Measurements from ENCODE around the gene ACSM5. TPM values are rescaled to one million over a fixed set of nuclear protein-coding genes. Genes with fewer than 3 reads are reported as not detected.

The ACSM5 gene
- polyA plus RNA-seq, 1 experiment: not detected

GRCh38 chr16:20401475-20402016, 7.8 kb upstream of the ACSM5 start:
- ChIA-PET CTCF (no interaction called here), POLR2A (no interaction called here)
- DNase-seq (ENCODE audit: low read depth, low spot score): no peak
- Histone ChIP-seq H3K4me3 (ENCODE audit: low read depth, low read length) (no peak overlapping the region), H3K27me3 (ENCODE audit: control insufficient read depth, insufficient read depth, low read length) (no peaks in the 10 kb centered on the region), H3K9me3 (ENCODE audit: control insufficient read depth, insufficient read depth, low read length) (peaks cover 26% of the 10 kb centered on the region), H3K27ac (ENCODE audit: low read depth, low read length) (no peak overlapping the region)
- TF ChIP-seq CTCF (IDR thresholded peaks at IDR 0.05; ENCODE audit: low read depth, low read length): no peak

GRCh38 chr16:20402651-20403050, 6.7 kb upstream of the ACSM5 start:
- H3K27me3 ChIP-seq (ENCODE audit: control insufficient read depth, insufficient read depth, low read length): no peaks in the 10 kb centered on the region
- POLR2A ChIA-PET: no interaction called here
- H3K27ac ChIP-seq (ENCODE audit: low read depth, low read length): no peak overlapping the region
- no peak for DNase-seq (ENCODE audit: low read depth, low spot score)
- no peak overlapping the region for H3K4me3 ChIP-seq (ENCODE audit: low read depth, low read length)
- TF ChIP-seq CTCF (IDR thresholded peaks at IDR 0.05; ENCODE audit: low read depth, low read length): no peak
- CTCF ChIA-PET: no interaction called here
- H3K9me3 ChIP-seq (ENCODE audit: control insufficient read depth, insufficient read depth, low read length): peaks cover 23% of the 10 kb centered on the region

GRCh38 chr16:20404637-20405036, 4.7 kb upstream of the ACSM5 start, which contains the start of gene PDILT:
TSS of gene PDILT (minus strand) at chr16:20404737. CDS start at chr16:20399300, 5,437 bp downstream.
- ChIA-PET POLR2A (no interaction called here), CTCF (interaction anchor here (0.5 kb wide), 1 partner anchor 19 kb away, joined by 5 read pairs; no protein-coding TSS in a partner anchor)
- Histone ChIP-seq H3K27me3 (ENCODE audit: control insufficient read depth, insufficient read depth, low read length) (no peaks in the 10 kb centered on the region), H3K4me3 (ENCODE audit: low read depth, low read length) (no peak within 1 kb of the TSS), H3K9me3 (ENCODE audit: control insufficient read depth, insufficient read depth, low read length) (peaks cover 28% of the 10 kb centered on the region), H3K27ac (ENCODE audit: low read depth, low read length) (no peak within 1 kb of the TSS)
- no peak for DNase-seq (ENCODE audit: low read depth, low spot score)
- no peak for TF ChIP-seq CTCF (IDR thresholded peaks at IDR 0.05; ENCODE audit: low read depth, low read length)

- no peak for DNase-seq (ENCODE audit: low read depth, low spot score)
- H3K4me3 ChIP-seq (ENCODE audit: low read depth, low read length): no peak overlapping the region
- no peak overlapping the region for H3K27ac ChIP-seq (ENCODE audit: low read depth, low read length)
- peaks cover 13% of the 10 kb centered on the region for H3K9me3 ChIP-seq (ENCODE audit: control insufficient read depth, insufficient read depth, low read length)
- CTCF ChIA-PET: no interaction called here
- POLR2A ChIA-PET: no interaction called here
- TF ChIP-seq CTCF (IDR thresholded peaks at IDR 0.05; ENCODE audit: low read depth, low read length): no peak
- no peaks in the 10 kb centered on the region for H3K27me3 ChIP-seq (ENCODE audit: control insufficient read depth, insufficient read depth, low read length)
Observed at GRCh38 chr16:20410121-20410723, 888 bp downstream of the ACSM5 start.

GRCh38 chr16:20411055-20411454, 1.7 kb downstream of the ACSM5 start:
- ChIA-PET POLR2A (no interaction called here), CTCF (no interaction called here)
- Histone ChIP-seq H3K4me3 (ENCODE audit: low read depth, low read length) (no peak overlapping the region), H3K27me3 (ENCODE audit: control insufficient read depth, insufficient read depth, low read length) (no peaks in the 10 kb centered on the region), H3K27ac (ENCODE audit: low read depth, low read length) (no peak overlapping the region), H3K9me3 (ENCODE audit: control insufficient read depth, insufficient read depth, low read length) (peaks cover 13% of the 10 kb centered on the region)
- TF ChIP-seq CTCF (IDR thresholded peaks at IDR 0.05; ENCODE audit: low read depth, low read length): no peak
- no peak for DNase-seq (ENCODE audit: low read depth, low spot score)
